ENCODE data around the gene PDE4D.

The PDE4D gene

DNA sequence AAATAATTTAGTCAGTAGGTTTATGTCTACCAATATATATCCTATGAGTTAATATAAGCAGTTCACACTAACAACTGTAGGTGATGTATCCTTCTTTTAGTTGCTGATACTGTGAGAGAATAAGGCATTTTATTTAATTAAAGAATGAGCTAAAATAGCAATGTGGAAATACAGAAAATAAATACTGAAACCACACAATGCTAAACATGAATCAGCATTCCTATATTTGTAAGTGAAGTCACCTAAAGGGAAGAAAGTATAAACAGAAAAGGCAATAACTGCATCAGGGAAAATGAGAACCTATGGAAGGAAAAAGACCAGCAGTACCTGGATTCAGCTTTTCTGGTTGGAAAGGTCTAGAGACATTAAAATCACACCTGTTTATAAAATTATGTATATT lies 336.0 kb downstream of the PDE4D start (continued):
- TF ChIP-seq RARB (CRISPR knock-in tag; IDR thresholded peaks at IDR 0.05): no peak
- no peak for TF ChIP-seq ZFP30 (CRISPR knock-in tag; IDR thresholded peaks at IDR 0.05)
- no peak for TF ChIP-seq ARNTL (CRISPR knock-in tag; IDR thresholded peaks at IDR 0.05; ENCODE audit: borderline replicate concordance, low read depth)
- no peak for TF ChIP-seq PPARA (CRISPR knock-in tag; IDR thresholded peaks at IDR 0.05; ENCODE audit: borderline replicate concordance)
- no peak for TF ChIP-seq ZNF565 (CRISPR knock-in tag; conservative IDR thresholded peaks at IDR 0.05; ENCODE audit: low read depth)
- TF ChIP-seq ZNF8 (CRISPR knock-in tag; IDR thresholded peaks at IDR 0.05): no peak

GRCh38 chr5:59555596-59555995 lies 337.9 kb downstream of the PDE4D start:
- TF ChIP-seq, protein P1, sequence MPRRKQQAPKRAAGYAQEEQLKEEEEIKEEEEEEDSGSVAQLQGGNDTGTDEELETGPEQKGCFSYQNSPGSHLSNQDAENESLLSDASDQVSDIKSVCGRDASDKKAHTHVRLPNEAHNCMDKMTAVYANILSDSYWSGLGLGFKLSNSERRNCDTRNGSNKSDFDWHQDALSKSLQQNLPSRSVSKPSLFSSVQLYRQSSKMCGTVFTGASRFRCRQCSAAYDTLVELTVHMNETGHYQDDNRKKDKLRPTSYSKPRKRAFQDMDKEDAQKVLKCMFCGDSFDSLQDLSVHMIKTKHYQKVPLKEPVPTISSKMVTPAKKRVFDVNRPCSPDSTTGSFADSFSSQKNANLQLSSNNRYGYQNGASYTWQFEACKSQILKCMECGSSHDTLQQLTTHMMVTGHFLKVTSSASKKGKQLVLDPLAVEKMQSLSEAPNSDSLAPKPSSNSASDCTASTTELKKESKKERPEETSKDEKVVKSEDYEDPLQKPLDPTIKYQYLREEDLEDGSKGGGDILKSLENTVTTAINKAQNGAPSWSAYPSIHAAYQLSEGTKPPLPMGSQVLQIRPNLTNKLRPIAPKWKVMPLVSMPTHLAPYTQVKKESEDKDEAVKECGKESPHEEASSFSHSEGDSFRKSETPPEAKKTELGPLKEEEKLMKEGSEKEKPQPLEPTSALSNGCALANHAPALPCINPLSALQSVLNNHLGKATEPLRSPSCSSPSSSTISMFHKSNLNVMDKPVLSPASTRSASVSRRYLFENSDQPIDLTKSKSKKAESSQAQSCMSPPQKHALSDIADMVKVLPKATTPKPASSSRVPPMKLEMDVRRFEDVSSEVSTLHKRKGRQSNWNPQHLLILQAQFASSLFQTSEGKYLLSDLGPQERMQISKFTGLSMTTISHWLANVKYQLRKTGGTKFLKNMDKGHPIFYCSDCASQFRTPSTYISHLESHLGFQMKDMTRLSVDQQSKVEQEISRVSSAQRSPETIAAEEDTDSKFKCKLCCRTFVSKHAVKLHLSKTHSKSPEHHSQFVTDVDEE (CRISPR knock-in tag; IDR thresholded peaks at IDR 0.05): no peak
- TF ChIP-seq CSRNP3 (CRISPR knock-in tag; IDR thresholded peaks at IDR 0.05) (no peak), ZC3H10 (CRISPR knock-in tag; IDR thresholded peaks at IDR 0.05) (no peak), ZNF70 (CRISPR knock-in tag; IDR thresholded peaks at IDR 0.05) (no peak), ZFP30 (CRISPR knock-in tag; IDR thresholded peaks at IDR 0.05) (no peak), GLIS3 (CRISPR knock-in tag; IDR thresholded peaks at IDR 0.05) (no peak), ZNF565 (CRISPR knock-in tag; conservative IDR thresholded peaks at IDR 0.05; ENCODE audit: low read depth) (no peak), TCF4 (CRISPR knock-in tag; IDR thresholded peaks at IDR 0.05; ENCODE audit: borderline replicate concordance) (no peak), SNAI2 (CRISPR knock-in tag; IDR thresholded peaks at IDR 0.05) (no peak), ESRRG (CRISPR knock-in tag; IDR thresholded peaks at IDR 0.05) (no peak), ISL1 (CRISPR knock-in tag; IDR thresholded peaks at IDR 0.05) (no peak), PPARA (CRISPR knock-in tag; IDR thresholded peaks at IDR 0.05; ENCODE audit: borderline replicate concordance) (no peak)
- TF ChIP-seq, protein P2, sequence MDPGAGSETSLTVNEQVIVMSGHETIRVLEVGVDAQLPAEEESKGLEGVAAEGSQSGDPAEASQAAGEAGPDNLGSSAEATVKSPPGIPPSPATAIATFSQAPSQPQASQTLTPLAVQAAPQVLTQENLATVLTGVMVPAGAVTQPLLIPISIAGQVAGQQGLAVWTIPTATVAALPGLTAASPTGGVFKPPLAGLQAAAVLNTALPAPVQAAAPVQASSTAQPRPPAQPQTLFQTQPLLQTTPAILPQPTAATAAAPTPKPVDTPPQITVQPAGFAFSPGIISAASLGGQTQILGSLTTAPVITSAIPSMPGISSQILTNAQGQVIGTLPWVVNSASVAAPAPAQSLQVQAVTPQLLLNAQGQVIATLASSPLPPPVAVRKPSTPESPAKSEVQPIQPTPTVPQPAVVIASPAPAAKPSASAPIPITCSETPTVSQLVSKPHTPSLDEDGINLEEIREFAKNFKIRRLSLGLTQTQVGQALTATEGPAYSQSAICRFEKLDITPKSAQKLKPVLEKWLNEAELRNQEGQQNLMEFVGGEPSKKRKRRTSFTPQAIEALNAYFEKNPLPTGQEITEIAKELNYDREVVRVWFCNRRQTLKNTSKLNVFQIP (CRISPR knock-in tag; IDR thresholded peaks at IDR 0.05; ENCODE audit: borderline replicate concordance, low read depth): no peak
- TF ChIP-seq, protein P3, sequence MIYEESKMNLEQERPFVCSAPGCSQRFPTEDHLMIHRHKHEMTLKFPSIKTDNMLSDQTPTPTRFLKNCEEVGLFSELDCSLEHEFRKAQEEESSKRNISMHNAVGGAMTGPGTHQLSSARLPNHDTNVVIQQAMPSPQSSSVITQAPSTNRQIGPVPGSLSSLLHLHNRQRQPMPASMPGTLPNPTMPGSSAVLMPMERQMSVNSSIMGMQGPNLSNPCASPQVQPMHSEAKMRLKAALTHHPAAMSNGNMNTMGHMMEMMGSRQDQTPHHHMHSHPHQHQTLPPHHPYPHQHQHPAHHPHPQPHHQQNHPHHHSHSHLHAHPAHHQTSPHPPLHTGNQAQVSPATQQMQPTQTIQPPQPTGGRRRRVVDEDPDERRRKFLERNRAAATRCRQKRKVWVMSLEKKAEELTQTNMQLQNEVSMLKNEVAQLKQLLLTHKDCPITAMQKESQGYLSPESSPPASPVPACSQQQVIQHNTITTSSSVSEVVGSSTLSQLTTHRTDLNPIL (CRISPR knock-in tag; IDR thresholded peaks at IDR 0.05; ENCODE audit: low read depth): no peak
- no peak for ATAC-seq

DNA sequence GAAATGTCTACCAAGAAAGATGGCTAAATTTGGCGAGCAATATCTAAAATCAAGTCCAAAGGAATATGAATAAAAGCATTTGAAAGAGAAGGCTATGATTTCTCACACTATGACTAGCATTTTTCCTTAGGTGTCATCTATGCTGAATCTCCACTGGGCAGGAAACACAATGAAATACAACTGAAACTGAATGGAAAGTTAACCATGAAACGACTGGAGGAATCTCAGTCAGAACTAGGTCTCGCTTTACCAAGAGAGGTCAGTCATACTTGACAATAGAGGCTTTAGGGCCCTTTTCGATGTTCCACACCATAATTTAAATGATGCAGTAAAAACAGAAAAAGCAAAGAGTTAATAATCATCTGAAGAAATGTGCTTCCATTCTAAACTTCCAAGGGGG lies 339.0 kb downstream of the PDE4D start:
- no peak for ATAC-seq
- no peak for TF ChIP-seq ARNTL (CRISPR knock-in tag; IDR thresholded peaks at IDR 0.05; ENCODE audit: borderline replicate concordance, low read depth)
- TF ChIP-seq, protein P1 (CRISPR knock-in tag; IDR thresholded peaks at IDR 0.05): no peak
- TF ChIP-seq RARB (CRISPR knock-in tag; IDR thresholded peaks at IDR 0.05): no peak

DNA sequence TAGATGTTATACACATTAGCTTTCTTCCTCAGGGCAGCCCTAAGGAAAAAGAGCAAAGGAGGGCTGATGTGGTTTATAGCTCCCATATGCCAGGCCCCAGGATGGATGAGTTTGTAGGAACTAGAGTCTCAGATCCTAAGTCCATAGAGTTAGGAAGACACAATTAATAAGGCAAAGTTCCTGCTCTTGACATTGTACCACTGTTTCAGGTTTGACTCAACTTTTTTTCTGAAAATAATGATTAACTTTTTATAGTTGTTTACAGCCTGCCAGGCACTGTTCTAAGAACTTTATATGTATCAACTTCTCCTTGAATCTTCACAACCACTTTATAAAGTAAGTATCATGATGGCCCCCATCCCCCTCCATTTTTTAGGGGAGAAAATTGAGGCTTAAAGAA lies 339.5 kb downstream of the PDE4D start:
- ATAC-seq: no peak
- TF ChIP-seq, protein P2 (CRISPR knock-in tag; IDR thresholded peaks at IDR 0.05; ENCODE audit: borderline replicate concordance, low read depth): no peak
- TF ChIP-seq ISL1 (CRISPR knock-in tag; IDR thresholded peaks at IDR 0.05): no peak
- no peak for TF ChIP-seq PATZ1 (CRISPR knock-in tag; IDR thresholded peaks at IDR 0.05; ENCODE audit: borderline replicate concordance)
- TF ChIP-seq ZFP30 (CRISPR knock-in tag; IDR thresholded peaks at IDR 0.05): no peak
- no peak for TF ChIP-seq OSR1 (CRISPR knock-in tag; IDR thresholded peaks at IDR 0.05)
- TF ChIP-seq TCF4 (CRISPR knock-in tag; IDR thresholded peaks at IDR 0.05; ENCODE audit: borderline replicate concordance): no peak
- TF ChIP-seq, protein P3 (CRISPR knock-in tag; IDR thresholded peaks at IDR 0.05; ENCODE audit: low read depth): no peak
- no peak for TF ChIP-seq BACH2 (CRISPR knock-in tag; IDR thresholded peaks at IDR 0.05; ENCODE audit: borderline replicate concordance)
- TF ChIP-seq GLIS3 (CRISPR knock-in tag; IDR thresholded peaks at IDR 0.05): no peak
- TF ChIP-seq ZNF565 (CRISPR knock-in tag; conservative IDR thresholded peaks at IDR 0.05; ENCODE audit: low read depth): no peak
- no peak for TF ChIP-seq ESRRG (CRISPR knock-in tag; IDR thresholded peaks at IDR 0.05)

All from SK-N-SH treated with all-trans-retinoic acid at 6 μM for 48 hours (cell line).